Mesodermal cell (in vitro differentiated cells): ENCODE measurements around the gene LRRC52.

Source experiments
- H3K27ac ChIP-seq: 2 replicates; pipeline ENCODE4 v1.7.0; 2013; ENCODE audit warnings: mild to moderate bottlenecking, low read depth, low read length, moderate library complexity; ENCODE audit not compliant: severe bottlenecking
- H3K36me3 ChIP-seq: 2 replicates; pipeline ENCODE4 v1.7.1; 2013; ENCODE audit warnings: mild to moderate bottlenecking, low read length, moderate library complexity; ENCODE audit not compliant: control insufficient read depth, insufficient read depth
- H3K4me1 ChIP-seq: one replicate; pipeline ENCODE4 v1.7.1; 2013; ENCODE audit warnings: mild to moderate bottlenecking, low read length; ENCODE audit not compliant: insufficient read depth, control insufficient read depth, poor library complexity, severe bottlenecking
- H3K4me3 ChIP-seq: 2 replicates; pipeline ENCODE4 v1.7.0; 2013; ENCODE audit warnings: low read length, control low read depth, mild to moderate bottlenecking; ENCODE audit not compliant: insufficient read depth, poor library complexity, severe bottlenecking; ENCODE audit errors: extremely low read depth
- H3K9me3 ChIP-seq: 2 replicates; pipeline ENCODE4 v1.7.1; 2013; ENCODE audit warnings: mild to moderate bottlenecking, low read length, moderate library complexity; ENCODE audit not compliant: control insufficient read depth
- WGBS, 2 experiments: methylation state at CpG; one replicate each; pipeline ENCODE4 v1.1.5; 2013; ENCODE audit warnings: missing lambda C conversion rate in 2 of 2; ENCODE audit not compliant: insufficient coverage in 2 of 2; 5-methylcytosine and 5-hydroxymethylcytosine counted together

Gene LRRC52

DNA sequence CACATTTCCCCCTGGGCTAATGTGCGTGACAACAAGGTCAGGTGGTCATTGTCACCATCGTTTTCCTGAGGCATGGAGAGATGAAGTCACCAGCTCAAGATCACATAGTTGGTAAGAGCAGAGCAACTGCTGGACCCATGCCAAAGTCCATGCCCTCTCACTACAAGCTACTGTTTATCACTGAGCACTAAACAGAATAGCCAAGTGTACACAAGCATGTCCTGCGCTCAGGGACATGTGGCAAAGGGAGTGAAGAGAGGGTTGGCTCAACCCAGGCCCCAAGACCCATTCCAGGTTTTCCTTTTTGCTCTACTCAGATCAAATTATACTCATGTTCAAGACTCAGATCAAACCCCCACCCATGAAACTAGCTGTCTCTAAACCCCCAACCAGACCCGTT is 20.8 kb downstream of the LRRC52 start:
- WGBS, 2 experiments = 83 to 95% methylated on average over 2 to 4 of the region's 4 CpGs
- H3K4me3 ChIP-seq = no peak overlapping the region
- no peaks in the 10 kb centered on the region for H3K9me3 ChIP-seq
- no peaks in the 10 kb centered on the region for H3K4me1 ChIP-seq
- H3K27ac ChIP-seq = no peak overlapping the region
- H3K36me3 ChIP-seq = no peaks in the 10 kb centered on the region

DNA sequence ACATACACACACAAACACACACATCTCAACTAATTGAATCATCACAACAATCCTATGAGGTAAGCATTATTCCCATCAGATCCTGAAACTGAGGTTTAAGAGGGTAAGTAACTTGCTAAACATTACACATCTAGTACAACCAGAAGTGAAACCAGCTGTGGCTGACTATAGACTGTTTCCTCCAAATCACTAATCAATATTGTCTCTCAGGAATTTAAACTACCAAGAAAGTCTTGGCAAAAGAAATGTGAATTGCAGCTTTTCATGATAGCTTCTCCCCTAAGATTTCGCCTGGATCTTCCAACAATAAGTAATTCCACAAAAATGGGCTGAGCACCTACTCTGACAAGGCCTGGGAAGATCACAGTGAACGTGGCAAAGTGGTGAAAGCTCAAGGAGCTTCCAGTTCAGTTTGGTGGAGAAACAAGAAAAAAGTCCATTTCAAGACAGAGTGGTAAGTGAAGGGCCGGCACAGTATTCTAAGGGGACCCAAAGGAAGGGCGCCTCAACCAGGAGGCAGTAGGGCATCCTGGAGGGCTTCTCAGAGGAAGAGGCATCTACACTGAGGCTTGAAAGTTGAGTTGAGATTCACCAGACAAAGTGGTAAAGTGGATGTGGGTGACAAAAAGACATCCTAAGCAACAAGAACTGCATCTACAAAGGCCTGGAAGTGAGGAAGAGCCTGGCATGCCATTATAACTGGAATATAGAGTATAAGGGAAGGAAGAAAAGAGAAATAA is 22.1 kb downstream of the LRRC52 start:
- Histone ChIP-seq H3K27ac (no peak overlapping the region), H3K4me1 (no peaks in the 10 kb centered on the region), H3K4me3 (no peak overlapping the region), H3K9me3 (no peaks in the 10 kb centered on the region), H3K36me3 (no peaks in the 10 kb centered on the region)
- 79 to 92% methylated on average over 3 to 4 of the region's 4 CpGs for WGBS, 2 experiments

DNA sequence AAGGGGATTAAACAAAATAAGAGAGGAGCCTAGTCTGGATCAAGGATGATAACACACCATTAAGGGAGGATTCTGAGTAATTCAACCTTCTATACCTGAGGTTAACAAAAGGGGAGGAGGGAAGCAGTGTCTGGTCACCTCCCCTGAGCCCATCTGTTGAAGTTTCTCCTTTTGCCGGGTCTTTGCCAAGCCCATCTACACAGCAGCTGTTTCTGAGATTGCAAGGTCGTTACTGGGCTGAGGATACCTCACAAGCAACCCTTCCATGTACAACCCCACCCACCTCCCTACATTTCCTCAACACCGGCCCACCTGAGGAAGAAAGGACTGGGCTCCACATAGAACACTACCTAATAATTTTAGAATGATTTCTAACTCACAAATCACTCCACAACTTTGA is 26.3 kb downstream of the LRRC52 start:
- no peak overlapping the region for H3K27ac ChIP-seq
- no peaks in the 10 kb centered on the region for H3K9me3 ChIP-seq
- 86% methylated on average over 2 of the region's 3 CpGs; no CpG with 5 or more reads in 1 of the 2 experiments for WGBS, 2 experiments
- no peaks in the 10 kb centered on the region for H3K4me1 ChIP-seq
- H3K36me3 ChIP-seq = no peaks in the 10 kb centered on the region
- H3K4me3 ChIP-seq = no peak overlapping the region

DNA sequence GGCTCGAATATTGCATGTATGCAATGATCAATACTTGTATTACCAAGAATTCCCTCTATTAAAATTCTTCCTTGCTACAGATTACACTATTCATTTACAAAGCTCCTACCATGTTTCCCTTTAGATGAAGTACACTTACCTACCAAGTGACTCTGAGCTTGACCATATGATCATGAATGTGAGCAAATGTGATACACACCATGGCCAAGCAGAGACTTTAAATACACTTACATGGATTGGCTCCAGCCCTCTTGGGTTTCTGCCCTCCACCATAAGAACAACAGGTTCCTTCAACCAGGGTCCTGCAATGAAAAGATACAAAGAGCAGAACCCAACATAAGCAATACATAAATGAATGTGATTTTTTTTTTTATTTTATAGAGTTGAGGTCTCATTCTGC is 30.0 kb downstream of the LRRC52 start:
- H3K4me1 ChIP-seq = no peaks in the 10 kb centered on the region
- no CpG with 5 or more reads among the region's 1 CpG for WGBS, 2 experiments

DNA sequence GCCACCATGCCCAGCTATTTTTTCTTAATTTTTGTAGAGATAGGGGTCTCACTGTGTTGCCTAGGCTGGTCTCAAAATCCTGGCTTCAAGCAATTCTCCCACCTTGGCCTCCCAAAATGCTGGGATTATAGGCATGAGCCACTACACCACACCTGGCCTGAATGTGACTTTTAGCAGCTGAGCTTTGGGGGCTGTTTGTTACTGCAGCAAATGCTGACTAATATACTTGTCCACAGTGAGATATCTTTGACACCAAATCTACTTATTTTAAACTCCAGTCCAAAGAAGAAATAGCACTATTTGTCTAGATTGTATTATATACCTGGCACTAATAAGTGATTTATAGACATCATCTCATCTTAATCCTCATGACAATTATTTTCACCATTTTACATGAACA is 30.5 kb downstream of the LRRC52 start:
- Histone ChIP-seq H3K4me3 (no peak overlapping the region), H3K36me3 (no peaks in the 10 kb centered on the region), H3K9me3 (no peaks in the 10 kb centered on the region), H3K27ac (no peak overlapping the region), H3K4me1 (no peaks in the 10 kb centered on the region)

More for the DNA sequence above, 30.0 kb downstream of the LRRC52 start:
- H3K9me3 ChIP-seq = no peaks in the 10 kb centered on the region
- H3K36me3 ChIP-seq = no peaks in the 10 kb centered on the region
- H3K27ac ChIP-seq = no peak overlapping the region
- H3K4me3 ChIP-seq = no peak overlapping the region

DNA sequence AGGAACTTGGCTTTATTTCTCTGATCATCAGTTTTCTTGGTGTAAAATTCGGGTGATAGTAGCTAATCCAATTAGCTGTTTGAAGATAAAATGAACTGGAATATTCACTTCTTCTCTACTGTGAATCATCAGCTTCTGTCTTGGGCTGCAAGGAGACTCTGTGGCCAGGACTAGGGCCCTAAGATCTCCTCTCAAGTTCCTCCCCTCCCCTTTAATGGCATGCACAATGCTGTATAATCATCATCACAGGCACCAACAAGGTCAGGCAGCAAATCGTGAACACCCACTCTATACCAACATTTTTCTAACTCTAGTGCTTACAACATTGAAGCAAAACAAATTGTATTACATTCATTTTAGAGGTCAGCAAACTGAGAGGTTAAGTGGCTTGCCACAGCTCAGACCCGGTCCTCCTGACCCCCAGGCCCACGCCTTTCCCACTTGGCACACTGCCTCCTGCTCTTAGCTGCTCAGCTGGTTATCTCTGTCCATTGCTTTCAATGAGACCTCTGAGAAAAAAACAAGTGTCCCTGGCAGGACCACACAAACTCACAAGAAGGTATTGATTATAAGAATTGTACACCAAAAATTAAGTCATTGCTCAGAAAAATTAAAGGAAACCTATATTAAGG is 31.8 kb downstream of the LRRC52 start:
- H3K27ac ChIP-seq = no peak overlapping the region
- no peaks in the 10 kb centered on the region for H3K4me1 ChIP-seq
- H3K9me3 ChIP-seq = no peaks in the 10 kb centered on the region
- no peaks in the 10 kb centered on the region for H3K36me3 ChIP-seq
- no peak overlapping the region for H3K4me3 ChIP-seq
- WGBS, 2 experiments = 83 to 100% methylated on average over 1 to 2 of the region's 4 CpGs

DNA sequence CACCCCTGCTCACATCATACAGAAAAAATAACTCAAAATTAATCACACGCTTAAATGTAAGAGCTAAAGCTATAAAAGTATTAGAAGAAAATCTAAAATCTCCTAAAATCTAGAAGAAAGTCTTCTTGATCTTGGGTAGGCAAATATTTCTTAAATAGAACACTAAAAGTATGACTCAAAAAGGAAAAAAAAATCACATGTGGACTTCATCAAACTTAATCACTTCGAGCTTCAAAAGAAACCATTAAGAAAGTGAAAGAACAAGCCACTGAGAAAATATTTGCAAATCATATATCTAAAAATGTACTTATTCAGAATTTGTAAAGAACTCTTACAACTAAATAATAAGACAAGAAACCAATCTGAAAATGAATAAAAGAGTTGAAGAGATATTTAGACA is 32.7 kb downstream of the LRRC52 start:
- H3K27ac ChIP-seq = no peak overlapping the region
- H3K9me3 ChIP-seq = no peaks in the 10 kb centered on the region
- WGBS, 2 experiments = no CpG with 5 or more reads among the region's 2 CpGs
- H3K4me1 ChIP-seq = no peaks in the 10 kb centered on the region
- no peak overlapping the region for H3K4me3 ChIP-seq
- no peaks in the 10 kb centered on the region for H3K36me3 ChIP-seq

DNA sequence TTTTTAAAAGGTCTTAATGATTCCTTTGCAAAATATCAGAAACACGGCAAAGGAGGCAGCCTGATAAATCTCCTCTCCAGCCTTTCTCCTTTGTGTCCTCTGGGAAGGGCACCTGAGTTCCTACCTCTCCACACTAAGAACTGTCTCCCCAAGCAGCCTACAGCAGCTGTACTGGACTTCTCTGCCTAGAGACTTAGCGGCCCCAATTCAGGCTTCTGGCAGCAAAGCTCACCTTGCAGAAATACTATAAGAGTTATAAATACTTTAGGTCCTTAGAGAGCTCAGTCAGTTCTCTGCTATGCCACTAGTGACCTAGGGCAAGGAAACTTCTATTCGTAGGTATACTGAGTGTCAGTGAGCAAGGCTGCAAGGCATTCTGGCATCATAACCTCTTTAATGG is 33.9 kb downstream of the LRRC52 start:
- no peaks in the 10 kb centered on the region for H3K9me3 ChIP-seq
- WGBS, 2 experiments = 90 to 95% methylated on average over 2 to 3 of the region's 3 CpGs

DNA sequence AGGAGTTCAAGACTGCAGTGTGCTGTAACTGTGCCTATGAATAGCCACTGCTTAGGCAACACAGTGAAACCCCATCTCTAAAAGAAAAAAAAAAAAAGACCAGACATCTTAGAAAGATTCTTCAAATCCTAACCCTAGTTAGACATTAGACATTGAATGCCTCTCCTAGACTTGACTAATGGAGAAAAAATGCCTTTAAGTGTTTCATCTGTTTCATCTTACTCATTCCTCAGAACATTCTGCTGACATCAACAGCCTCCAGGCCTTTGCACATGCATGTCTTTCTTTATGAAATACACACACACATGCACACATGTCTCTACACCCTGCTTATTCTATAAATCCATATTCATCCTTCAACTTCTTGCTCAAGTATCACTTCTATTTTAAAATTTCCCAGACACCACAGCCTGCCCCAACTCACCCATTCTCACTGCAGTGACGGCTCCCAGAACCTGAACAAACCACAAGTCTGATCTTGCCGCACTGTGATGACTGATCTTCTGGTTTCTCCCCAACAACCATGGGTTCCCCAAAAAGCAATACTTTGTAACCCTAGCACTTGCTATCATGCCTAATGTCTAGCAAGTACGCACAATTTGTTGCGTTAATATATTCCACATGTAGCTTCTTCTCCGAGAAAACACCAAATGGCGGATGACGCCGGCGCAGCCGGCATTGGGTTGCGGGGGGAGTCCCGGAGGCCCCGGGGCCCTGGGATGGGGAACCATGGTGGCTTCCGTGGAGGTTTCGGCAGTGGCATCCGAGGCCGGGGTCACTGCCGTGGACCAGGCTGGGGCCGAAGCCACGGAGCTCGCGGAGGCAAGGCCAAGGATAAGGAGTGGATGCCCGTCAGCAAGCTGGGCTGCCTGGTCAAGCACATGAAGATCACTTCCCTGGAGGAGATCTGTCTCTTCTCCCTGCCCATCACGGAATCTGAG is 37.4 kb downstream of the LRRC52 start:
- 92 to 94% methylated on average over 24 of the region's 24 CpGs for WGBS, 2 experiments
- Histone ChIP-seq H3K27ac (no peak overlapping the region), H3K4me3 (no peak overlapping the region), H3K9me3 (no peaks in the 10 kb centered on the region), H3K36me3 (no peaks in the 10 kb centered on the region), H3K4me1 (no peaks in the 10 kb centered on the region)

More for the DNA sequence above, 33.9 kb downstream of the LRRC52 start:
- no peak overlapping the region for H3K27ac ChIP-seq
- H3K4me3 ChIP-seq = no peak overlapping the region
- H3K36me3 ChIP-seq = no peaks in the 10 kb centered on the region
- no peaks in the 10 kb centered on the region for H3K4me1 ChIP-seq

DNA sequence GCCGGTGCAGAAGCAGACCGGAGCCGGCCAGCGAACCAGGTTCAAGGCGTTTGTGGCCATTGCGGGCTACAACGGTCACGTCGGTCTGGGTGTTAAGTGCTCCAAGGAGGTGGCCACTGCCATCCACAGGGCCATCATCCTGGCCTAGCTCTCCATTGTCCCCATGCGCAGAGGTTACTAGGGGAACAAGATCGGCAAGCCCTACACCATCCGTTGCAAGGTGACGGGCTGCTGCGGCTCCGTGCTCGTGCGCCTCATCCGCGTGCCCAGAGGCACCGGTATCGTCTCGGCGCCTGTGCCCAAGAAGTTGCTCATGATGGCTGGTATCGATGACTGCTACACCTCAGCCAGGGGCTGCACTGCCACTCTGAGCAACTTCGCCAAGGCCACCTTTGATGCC is 38.1 kb downstream of the LRRC52 start:
- 93 to 99% methylated on average over 23 to 25 of the region's 25 CpGs for WGBS, 2 experiments
- Histone ChIP-seq H3K4me3 (no peak overlapping the region), H3K36me3 (no peaks in the 10 kb centered on the region), H3K4me1 (no peaks in the 10 kb centered on the region), H3K9me3 (no peaks in the 10 kb centered on the region), H3K27ac (no peak overlapping the region)
